Measurements from ENCODE around the gene ABCA3.

DNA sequence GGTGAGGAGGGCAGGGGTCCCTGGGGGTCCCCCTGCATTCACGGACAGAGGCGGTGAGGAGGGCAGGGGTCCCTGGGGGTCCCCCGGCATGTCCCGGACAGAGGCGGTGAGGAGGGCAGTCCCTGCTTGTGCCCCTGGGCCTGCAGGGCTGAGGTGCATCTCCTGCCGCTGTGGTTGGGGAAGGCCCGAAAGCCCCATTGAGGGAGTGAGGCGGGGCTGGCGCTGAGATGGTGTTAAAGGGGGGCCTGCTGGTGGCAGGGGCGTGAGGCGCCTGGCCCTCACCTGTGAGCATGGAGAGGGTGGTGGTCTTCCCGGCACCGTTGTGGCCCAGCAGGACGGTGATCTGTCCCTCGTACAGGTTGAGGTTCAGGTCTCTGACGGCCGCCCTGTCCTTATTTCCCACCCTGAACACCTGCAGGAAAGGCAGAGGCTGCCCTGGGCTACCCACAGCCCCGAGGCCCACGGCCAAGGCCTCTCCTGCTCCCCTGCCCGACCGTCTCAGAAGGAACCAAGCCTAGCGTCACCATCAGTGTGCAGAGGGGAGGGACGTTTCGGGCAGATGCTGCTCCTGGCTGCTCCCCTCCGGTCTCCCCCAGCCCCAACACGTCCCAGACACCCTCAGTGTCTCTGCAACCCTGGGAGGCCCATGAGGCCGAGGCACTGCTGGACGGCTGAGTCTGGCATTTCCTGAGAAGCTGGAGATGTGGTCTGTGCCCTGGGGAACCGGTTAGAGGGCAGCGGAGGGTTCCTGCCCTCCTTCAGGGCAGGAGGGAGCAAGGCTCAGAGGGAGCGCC is 41.2 kb downstream of the ABCA3 start:
- TF ChIP-seq, protein P1, sequence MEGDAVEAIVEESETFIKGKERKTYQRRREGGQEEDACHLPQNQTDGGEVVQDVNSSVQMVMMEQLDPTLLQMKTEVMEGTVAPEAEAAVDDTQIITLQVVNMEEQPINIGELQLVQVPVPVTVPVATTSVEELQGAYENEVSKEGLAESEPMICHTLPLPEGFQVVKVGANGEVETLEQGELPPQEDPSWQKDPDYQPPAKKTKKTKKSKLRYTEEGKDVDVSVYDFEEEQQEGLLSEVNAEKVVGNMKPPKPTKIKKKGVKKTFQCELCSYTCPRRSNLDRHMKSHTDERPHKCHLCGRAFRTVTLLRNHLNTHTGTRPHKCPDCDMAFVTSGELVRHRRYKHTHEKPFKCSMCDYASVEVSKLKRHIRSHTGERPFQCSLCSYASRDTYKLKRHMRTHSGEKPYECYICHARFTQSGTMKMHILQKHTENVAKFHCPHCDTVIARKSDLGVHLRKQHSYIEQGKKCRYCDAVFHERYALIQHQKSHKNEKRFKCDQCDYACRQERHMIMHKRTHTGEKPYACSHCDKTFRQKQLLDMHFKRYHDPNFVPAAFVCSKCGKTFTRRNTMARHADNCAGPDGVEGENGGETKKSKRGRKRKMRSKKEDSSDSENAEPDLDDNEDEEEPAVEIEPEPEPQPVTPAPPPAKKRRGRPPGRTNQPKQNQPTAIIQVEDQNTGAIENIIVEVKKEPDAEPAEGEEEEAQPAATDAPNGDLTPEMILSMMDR (conservative IDR thresholded peaks at IDR 0.05; ENCODE audit: low read depth in 2 of 2): no peak
- no peak for TF ChIP-seq EZH2phosphoT487 (IDR thresholded peaks at IDR 0.05; ENCODE audit: unreplicated experiment)
- TF ChIP-seq EZH2 (IDR thresholded peaks at IDR 0.05; ENCODE audit: low read depth, unreplicated experiment): no peak
- TF ChIP-seq, protein P2, sequence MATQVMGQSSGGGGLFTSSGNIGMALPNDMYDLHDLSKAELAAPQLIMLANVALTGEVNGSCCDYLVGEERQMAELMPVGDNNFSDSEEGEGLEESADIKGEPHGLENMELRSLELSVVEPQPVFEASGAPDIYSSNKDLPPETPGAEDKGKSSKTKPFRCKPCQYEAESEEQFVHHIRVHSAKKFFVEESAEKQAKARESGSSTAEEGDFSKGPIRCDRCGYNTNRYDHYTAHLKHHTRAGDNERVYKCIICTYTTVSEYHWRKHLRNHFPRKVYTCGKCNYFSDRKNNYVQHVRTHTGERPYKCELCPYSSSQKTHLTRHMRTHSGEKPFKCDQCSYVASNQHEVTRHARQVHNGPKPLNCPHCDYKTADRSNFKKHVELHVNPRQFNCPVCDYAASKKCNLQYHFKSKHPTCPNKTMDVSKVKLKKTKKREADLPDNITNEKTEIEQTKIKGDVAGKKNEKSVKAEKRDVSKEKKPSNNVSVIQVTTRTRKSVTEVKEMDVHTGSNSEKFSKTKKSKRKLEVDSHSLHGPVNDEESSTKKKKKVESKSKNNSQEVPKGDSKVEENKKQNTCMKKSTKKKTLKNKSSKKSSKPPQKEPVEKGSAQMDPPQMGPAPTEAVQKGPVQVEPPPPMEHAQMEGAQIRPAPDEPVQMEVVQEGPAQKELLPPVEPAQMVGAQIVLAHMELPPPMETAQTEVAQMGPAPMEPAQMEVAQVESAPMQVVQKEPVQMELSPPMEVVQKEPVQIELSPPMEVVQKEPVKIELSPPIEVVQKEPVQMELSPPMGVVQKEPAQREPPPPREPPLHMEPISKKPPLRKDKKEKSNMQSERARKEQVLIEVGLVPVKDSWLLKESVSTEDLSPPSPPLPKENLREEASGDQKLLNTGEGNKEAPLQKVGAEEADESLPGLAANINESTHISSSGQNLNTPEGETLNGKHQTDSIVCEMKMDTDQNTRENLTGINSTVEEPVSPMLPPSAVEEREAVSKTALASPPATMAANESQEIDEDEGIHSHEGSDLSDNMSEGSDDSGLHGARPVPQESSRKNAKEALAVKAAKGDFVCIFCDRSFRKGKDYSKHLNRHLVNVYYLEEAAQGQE (IDR thresholded peaks at IDR 0.05; ENCODE audit: unreplicated experiment): no peak
- no peak for TF ChIP-seq POLR2AphosphoS5 (IDR thresholded peaks at IDR 0.05; ENCODE audit: low read depth)
- no peak for TF ChIP-seq CREB1 (CRISPR knock-in tag; IDR thresholded peaks at IDR 0.05; ENCODE audit: low read depth)
- TF ChIP-seq STAT1 (IDR thresholded peaks at IDR 0.05; ENCODE audit: unreplicated experiment): no peak
- TF ChIP-seq JUNB (IDR thresholded peaks at IDR 0.05; ENCODE audit: unreplicated experiment): no peak
- TF ChIP-seq, protein P3, sequence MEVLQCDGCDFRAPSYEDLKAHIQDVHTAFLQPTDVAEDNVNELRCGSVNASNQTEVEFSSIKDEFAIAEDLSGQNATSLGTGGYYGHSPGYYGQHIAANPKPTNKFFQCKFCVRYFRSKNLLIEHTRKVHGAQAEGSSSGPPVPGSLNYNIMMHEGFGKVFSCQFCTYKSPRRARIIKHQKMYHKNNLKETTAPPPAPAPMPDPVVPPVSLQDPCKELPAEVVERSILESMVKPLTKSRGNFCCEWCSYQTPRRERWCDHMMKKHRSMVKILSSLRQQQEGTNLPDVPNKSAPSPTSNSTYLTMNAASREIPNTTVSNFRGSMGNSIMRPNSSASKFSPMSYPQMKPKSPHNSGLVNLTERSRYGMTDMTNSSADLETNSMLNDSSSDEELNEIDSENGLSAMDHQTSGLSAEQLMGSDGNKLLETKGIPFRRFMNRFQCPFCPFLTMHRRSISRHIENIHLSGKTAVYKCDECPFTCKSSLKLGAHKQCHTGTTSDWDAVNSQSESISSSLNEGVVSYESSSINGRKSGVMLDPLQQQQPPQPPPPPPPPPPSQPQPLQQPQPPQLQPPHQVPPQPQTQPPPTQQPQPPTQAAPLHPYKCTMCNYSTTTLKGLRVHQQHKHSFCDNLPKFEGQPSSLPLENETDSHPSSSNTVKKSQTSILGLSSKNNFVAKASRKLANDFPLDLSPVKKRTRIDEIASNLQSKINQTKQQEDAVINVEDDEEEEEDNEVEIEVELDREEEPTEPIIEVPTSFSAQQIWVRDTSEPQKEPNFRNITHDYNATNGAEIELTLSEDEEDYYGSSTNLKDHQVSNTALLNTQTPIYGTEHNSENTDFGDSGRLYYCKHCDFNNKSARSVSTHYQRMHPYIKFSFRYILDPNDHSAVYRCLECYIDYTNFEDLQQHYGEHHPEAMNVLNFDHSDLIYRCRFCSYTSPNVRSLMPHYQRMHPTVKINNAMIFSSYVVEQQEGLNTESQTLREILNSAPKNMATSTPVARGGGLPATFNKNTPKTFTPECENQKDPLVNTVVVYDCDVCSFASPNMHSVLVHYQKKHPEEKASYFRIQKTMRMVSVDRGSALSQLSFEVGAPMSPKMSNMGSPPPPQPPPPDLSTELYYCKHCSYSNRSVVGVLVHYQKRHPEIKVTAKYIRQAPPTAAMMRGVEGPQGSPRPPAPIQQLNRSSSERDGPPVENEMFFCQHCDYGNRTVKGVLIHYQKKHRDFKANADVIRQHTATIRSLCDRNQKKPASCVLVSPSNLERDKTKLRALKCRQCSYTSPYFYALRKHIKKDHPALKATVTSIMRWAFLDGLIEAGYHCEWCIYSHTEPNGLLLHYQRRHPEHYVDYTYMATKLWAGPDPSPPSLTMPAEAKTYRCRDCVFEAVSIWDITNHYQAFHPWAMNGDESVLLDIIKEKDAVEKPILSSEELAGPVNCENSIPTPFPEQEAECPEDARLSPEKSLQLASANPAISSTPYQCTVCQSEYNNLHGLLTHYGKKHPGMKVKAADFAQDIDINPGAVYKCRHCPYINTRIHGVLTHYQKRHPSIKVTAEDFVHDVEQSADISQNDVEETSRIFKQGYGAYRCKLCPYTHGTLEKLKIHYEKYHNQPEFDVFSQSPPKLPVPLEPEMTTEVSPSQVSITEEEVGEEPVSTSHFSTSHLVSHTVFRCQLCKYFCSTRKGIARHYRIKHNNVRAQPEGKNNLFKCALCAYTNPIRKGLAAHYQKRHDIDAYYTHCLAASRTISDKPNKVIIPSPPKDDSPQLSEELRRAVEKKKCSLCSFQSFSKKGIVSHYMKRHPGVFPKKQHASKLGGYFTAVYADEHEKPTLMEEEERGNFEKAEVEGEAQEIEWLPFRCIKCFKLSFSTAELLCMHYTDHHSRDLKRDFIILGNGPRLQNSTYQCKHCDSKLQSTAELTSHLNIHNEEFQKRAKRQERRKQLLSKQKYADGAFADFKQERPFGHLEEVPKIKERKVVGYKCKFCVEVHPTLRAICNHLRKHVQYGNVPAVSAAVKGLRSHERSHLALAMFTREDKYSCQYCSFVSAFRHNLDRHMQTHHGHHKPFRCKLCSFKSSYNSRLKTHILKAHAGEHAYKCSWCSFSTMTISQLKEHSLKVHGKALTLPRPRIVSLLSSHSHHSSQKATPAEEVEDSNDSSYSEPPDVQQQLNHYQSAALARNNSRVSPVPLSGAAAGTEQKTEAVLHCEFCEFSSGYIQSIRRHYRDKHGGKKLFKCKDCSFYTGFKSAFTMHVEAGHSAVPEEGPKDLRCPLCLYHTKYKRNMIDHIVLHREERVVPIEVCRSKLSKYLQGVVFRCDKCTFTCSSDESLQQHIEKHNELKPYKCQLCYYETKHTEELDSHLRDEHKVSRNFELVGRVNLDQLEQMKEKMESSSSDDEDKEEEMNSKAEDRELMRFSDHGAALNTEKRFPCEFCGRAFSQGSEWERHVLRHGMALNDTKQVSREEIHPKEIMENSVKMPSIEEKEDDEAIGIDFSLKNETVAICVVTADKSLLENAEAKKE (CRISPR knock-in tag; IDR thresholded peaks at IDR 0.05): no peak
- TF ChIP-seq NANOG (IDR thresholded peaks at IDR 0.05; ENCODE audit: borderline replicate concordance): no peak
- TF ChIP-seq, protein P4, sequence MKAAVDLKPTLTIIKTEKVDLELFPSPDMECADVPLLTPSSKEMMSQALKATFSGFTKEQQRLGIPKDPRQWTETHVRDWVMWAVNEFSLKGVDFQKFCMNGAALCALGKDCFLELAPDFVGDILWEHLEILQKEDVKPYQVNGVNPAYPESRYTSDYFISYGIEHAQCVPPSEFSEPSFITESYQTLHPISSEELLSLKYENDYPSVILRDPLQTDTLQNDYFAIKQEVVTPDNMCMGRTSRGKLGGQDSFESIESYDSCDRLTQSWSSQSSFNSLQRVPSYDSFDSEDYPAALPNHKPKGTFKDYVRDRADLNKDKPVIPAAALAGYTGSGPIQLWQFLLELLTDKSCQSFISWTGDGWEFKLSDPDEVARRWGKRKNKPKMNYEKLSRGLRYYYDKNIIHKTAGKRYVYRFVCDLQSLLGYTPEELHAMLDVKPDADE (IDR thresholded peaks at IDR 0.05): no peak
- TF ChIP-seq ZNF114 (CRISPR knock-in tag; IDR thresholded peaks at IDR 0.05): no peak
